Esophagus muscularis mucosa (tissue), 3 donors: Measurements from ENCODE around the gene DISP3.

Experiments
- CTCF ChIP-seq, 3 experiments: fragments of 200-600 bp in 2 of 3; fragments of 450-650 bp in 1 of 3; sonication (generic) in 2 of 3; IDR thresholded peaks; one replicate each; pipeline ENCODE4 v1.5.1; 2017 to 2019; ENCODE audit warnings: antibody characterized with exemption in 3 of 3, mild to moderate bottlenecking in 2 of 3, moderate library complexity in 1 of 3
- POLR2A ChIP-seq: fragments of 450-650 bp; IDR thresholded peaks from one replicate; pipeline ENCODE4 v1.6.1; 2017; ENCODE audit warnings: antibody characterized with exemption, moderate library complexity, mild to moderate bottlenecking, low read depth

GRCh38 chr1:11429226-11429625 is 49.7 kb upstream of the DISP3 start:
- no peak for TF ChIP-seq CTCF (IDR thresholded peaks at IDR 0.05)
- TF ChIP-seq POLR2A: no peak
